NCI-H1436 (cell line): Measurements from ENCODE around the gene SCN1A.
"Not testable (repeated sequence)": the region's sequence is repeated elsewhere in the genome, so short reads cannot be mapped to it uniquely, and the experiment has no call there.

Experiments
- DNase-seq: peaks from one replicate; lab custom pipeline; 2025; lab: John Stamatoyannopoulos, UW

Gene SCN1A

GRCh38 chr2:166081131-166081632 lies 46.6 kb downstream of the SCN1A start:
- DNase-seq, result no peak

GRCh38 chr2:166074430-166074829 lies 53.4 kb downstream of the SCN1A start:
- peak; percentile 69 for DNase-seq

DNA sequence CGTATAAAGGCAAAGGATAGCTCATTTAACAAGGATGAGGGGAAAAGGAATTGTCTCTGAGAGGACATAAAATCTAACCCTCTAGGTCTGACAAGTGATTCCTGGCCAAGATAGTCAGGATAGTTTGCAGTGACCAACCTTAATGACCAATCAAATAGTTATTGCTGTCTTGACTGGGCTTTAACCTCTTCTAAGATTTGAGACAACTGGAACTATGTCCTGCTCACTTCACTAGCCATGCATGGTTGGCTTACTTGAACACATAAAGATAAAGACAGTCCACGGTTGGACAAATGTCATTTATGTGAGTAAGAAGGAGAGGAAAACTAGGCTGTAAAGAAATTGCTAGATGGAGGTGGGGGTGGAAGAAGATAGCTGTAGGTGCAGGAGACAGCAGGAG lies 53.8 kb downstream of the SCN1A start:
- DNase-seq, result no peak

DNA sequence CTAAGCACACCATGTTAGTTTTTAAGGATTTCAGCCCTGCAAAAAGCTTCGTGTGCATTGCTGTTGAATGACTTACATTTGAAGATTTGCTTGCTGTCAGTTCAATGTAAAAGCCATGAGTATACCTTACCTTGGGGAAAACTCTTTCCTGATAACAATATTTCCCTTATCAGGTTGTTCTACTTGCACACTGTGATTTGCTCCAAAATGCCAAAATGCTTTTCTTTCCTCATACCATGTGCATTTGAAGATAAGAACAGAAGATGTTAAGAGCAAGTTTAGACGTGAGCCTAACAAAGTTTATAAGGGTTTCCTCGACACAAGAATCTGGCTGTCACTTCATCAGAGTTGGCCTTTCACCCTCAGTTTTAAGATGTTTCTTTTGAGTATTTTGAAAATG lies 57.6 kb downstream of the SCN1A start:
- no peak for DNase-seq

GRCh38 chr2:166068981-166069380 lies 58.8 kb downstream of the SCN1A start:
- no peak for DNase-seq

GRCh38 chr2:166067229-166067628 lies 60.6 kb downstream of the SCN1A start:
- DNase-seq, result no peak

DNA sequence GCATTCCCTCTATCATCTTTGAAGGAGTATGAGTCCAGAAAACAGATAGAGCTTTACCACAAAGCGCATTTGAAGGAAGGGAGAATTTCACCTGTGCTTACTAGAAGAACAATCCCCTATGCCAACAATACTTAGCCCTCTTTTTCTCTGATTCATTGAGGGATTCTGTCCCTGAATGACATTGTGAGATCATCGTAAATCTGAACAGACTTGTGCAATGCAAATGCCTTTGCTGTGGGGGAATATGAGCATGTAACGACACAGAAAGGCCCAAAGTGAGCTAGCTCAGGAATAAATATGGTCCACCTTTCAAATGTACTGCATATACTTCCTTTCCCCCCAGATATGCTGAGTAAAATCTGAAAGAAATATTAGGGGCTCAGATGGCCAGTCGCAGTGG lies 67.6 kb downstream of the SCN1A start:
- no peak for DNase-seq

GRCh38 chr2:166057370-166058164 lies 70.3 kb downstream of the SCN1A start:
- peak; percentile 20 for DNase-seq

- no peak for DNase-seq
Observed at GRCh38 chr2:166044853-166045483, 82.9 kb downstream of the SCN1A start.

DNA sequence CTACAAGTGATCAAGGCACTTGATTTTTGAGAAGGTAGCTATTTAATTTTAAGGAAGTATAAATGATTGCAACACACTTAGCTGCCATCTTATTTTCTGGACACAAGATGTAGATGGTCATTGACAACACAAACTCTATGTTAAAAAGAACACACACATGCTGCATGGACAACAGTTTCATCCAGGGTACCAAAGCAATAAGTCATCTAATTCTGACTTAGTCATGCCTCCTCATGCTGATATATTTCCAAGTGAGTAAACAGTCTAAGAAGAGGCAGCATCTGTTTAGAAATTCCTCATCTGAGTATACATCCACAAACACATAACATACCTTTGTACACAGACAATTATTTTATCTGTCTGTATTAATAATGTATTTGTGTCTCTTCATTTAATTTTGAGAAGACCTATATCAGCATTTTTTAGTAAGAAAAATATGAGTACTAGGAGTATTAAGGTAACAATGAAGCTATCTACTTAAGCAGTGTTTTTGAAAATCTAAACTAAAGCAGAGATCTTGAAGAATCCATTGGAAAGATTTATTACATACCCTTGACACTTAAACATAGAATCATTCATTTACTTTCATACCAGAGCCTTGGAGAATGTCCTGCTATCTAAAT lies 84.9 kb downstream of the SCN1A start:
- DNase-seq, result no peak

GRCh38 chr2:166042356-166042755 lies 85.5 kb downstream of the SCN1A start:
- DNase-seq, result no peak

- no peak for DNase-seq
Observed at GRCh38 chr2:166041613-166042012, 86.2 kb downstream of the SCN1A start.

GRCh38 chr2:166032361-166032760 lies 95.5 kb downstream of the SCN1A start:
- no peak for DNase-seq

- no peak for DNase-seq
Observed at GRCh38 chr2:166031054-166031453, 96.8 kb downstream of the SCN1A start.

DNA sequence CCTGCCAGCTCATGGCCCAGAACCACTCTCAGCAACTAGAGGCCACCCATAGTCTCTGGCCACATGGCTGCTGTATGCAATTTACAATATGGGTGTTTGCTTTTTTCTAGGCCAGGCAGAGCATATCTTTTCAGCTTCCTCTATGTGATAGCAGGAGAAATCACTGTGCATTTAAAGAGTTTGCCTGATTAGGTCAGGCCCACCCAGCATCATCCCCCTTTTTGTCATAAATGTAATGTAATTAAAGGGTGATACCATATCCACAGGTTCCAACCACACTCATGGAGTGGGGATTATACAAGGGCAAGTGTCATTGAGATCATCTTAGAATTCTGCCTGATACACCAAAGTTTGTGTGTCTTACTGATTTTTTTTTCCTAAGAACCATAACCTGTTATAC lies 102.5 kb downstream of the SCN1A start:
- DNase-seq, result no peak

DNA sequence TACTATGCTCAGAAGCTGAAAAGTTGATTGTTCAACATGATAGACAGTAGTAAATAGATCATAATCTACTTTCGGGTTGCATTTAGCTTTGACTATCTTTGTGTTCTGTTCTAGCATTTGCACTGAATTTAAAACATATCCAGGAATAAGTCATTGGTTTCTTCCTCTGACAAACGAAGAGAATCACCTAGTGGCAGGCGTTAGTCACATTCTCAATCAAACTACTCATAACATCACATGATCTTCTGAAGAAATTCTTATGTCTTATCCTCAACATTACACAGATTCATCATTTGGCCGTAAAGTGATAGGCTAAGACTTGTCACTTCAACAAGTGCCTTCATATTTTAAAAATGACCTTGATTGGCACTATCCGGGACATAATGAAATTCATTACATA lies 110.6 kb downstream of the SCN1A start:
- no peak for DNase-seq

DNA sequence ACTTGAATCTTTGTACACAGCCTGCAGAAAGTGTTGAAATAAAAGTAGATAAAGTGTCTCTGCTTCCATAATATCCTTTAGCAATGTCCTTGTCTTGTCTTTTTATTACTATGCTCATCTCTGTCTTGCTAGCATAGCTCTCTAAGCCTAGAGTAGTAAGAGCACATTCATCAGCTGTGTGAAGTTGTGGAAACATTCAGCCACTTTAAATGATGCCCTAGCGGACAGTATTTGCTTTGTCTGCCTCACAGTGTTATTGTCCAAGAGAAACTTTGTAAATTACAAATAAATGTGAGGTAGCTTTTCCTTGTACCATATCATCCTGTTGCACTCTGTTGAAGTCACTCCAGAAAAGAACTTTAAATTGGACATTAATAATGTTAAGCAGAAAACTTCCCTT lies 113.9 kb downstream of the SCN1A start:
- no peak for DNase-seq

GRCh38 chr2:166011660-166012059 lies 116.2 kb downstream of the SCN1A start:
- DNase-seq, result no peak

GRCh38 chr2:166000401-166000800 lies 127.4 kb downstream of the SCN1A start:
- DNase-seq, result no peak

DNA sequence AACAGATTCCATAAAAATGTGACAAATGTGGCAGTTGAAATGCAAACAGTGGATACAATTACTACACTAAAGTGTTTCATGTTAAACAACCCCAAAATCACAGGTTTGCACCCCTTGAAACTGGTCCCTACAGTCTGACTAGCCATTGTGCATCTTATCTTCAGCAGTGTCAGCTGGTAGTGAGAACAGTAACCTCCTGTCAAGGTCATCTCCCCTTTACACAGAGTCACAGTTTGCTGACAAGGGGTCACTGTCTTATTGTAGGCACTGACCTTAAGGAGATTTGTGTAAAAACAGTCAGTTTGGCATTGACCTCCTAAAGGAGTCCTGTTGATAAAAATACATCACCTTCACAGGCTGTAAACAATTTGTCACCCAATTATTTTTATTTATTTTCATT lies 137.0 kb downstream of the SCN1A start:
- no peak for DNase-seq

DNA sequence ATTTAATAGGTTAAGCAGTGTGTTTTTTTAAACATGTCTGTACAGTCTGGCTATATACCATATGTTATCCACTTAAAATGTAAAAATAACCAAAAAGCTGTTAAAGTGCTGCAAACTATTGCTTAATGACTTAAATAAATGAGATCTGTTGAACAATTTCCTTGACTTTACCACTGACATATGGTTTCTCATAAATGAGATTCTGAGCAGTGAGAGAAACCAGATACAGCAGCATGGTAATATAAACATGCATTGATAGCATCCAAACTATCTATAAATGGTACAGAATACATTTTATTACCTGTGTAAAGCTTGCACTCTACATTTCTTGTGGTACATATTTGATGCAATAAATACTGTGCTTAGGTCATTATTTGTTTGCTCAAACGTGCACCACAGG lies 138.0 kb downstream of the SCN1A start:
- DNase-seq, result no peak

GRCh38 chr2:165985120-165985519 lies 142.7 kb downstream of the SCN1A start:
- DNase-seq, result no peak

DNA sequence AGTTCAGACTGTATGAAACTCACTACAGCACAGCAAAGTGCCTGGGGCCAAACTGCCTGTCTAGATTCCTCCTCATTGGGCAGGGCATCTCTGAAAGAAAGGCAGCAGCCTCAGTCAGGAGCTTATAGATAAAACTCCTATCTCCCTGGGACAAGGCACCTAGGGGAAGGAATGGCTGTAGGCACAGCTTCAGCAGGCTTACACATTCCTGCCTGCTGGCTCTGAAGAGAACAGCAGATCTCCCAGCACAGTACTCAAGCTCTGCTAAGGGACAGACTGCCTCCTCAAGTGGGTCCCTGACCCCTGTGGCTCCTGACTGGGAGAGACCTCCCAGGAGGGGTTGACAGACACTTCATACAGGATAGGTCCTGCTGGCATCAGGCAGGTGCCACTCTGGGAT lies 155.7 kb downstream of the SCN1A start:
- not testable (repeated sequence) for DNase-seq
